Calu3 (cell line): ENCODE results near the gene FAM222A. TPM values are rescaled to one million over a fixed set of nuclear protein-coding genes. Genes with fewer than 3 reads are reported as not detected.

Experiments
- BruUV-seq: library from RNA; stranded (reverse); fragments of 400-500 nt; replicated peaks from 2 replicates; lab custom pipeline; 2021; lab: Mats Ljungman, UMichigan
- CTCF ChIA-PET: fragments of 300-600 bp; sonication (Branson Sonifier 250); formaldehyde crosslinking; loops from one replicate; lab custom pipeline; 2022; ENCODE audit warnings: antibody characterized with exemption; lab: Charles Lee
- DNase-seq: peaks from one replicate; pipeline ENCODE4 v3.0.0; 2022
- H3K27ac Mint-ChIP-seq: one replicate; pipeline ENCODE4 v1.8.0; 2022; ENCODE audit warnings: mixed read lengths; ENCODE audit not compliant: unreplicated experiment
- H3K27me3 Mint-ChIP-seq: one replicate; pipeline ENCODE4 v1.8.0; 2022; ENCODE audit warnings: mixed read lengths; ENCODE audit not compliant: unreplicated experiment
- H3K36me3 Mint-ChIP-seq: one replicate; pipeline ENCODE4 v1.8.0; 2022; ENCODE audit warnings: mild to moderate bottlenecking, moderate library complexity, mixed read lengths; ENCODE audit not compliant: insufficient read depth, unreplicated experiment
- H3K4me1 Mint-ChIP-seq: one replicate; pipeline ENCODE4 v1.8.0; 2022; ENCODE audit warnings: mild to moderate bottlenecking, low read depth, mixed read lengths; ENCODE audit not compliant: unreplicated experiment
- H3K4me3 Mint-ChIP-seq: one replicate; pipeline ENCODE4 v1.8.0; 2022; ENCODE audit warnings: mild to moderate bottlenecking, low read depth, moderate library complexity, mixed read lengths; ENCODE audit not compliant: unreplicated experiment
- H3K9me3 Mint-ChIP-seq: one replicate; pipeline ENCODE4 v1.8.0; 2022; ENCODE audit warnings: low read depth, mixed read lengths; ENCODE audit not compliant: unreplicated experiment
- CTCF ChIP-seq: fragments of 200-600 bp; IDR thresholded peaks from one replicate; pipeline ENCODE4 v1.8.0; 2022; ENCODE audit warnings: antibody characterized with exemption; ENCODE audit not compliant: unreplicated experiment
- intact Hi-C: fragments of 100-400 bp; cut with micrococcal nuclease; formaldehyde crosslinking; loops from one replicate; pipeline ENCODE4 v1.10.0; 2022; ENCODE audit not compliant: unreplicated experiment
- total RNA-seq: library from RNA; stranded (reverse); gene quantifications from 2 replicates; pipeline ENCODE4 v1.2.3, GENCODE V29; 2022

Gene FAM222A
- total RNA-seq, 1 experiment from 2014 or later, result 2.4 TPM

- DNase-seq, result no peak
- Mint-ChIP-seq H3K36me3 (peaks cover 11% of the 10 kb centered on the region), H3K4me3 (no peak overlapping the region), H3K27me3 (no peaks in the 10 kb centered on the region), H3K4me1 (peaks cover 10% of the 10 kb centered on the region), H3K9me3 (no peaks in the 10 kb centered on the region), H3K27ac (no peak overlapping the region)
- CTCF ChIA-PET, result interaction anchor here (1.9 kb wide), 1 partner anchor 174 kb away, joined by 9 read pairs; no protein-coding TSS in a partner anchor
- intact Hi-C loops, result loop anchor here (2.0 kb wide), 1 partner anchor 53 kb away; no protein-coding TSS in a partner anchor
- no TSS peak for BruUV-seq
- no peak for TF ChIP-seq CTCF
These were observed 58.4 kb downstream of the FAM222A start for GRCh38 chr12:109771746-109772621.

- DNase-seq, result no peak
These were observed 59.1 kb downstream of the FAM222A start for GRCh38 chr12:109772622-109773321.

GRCh38 chr12:109773384-109774011 lies 59.9 kb downstream of the FAM222A start:
- Mint-ChIP-seq H3K27ac (no peak overlapping the region), H3K36me3 (peaks cover 11% of the 10 kb centered on the region), H3K27me3 (no peaks in the 10 kb centered on the region), H3K4me3 (no peak overlapping the region), H3K4me1 (peaks cover 17% of the 10 kb centered on the region), H3K9me3 (no peaks in the 10 kb centered on the region)
- no peak for TF ChIP-seq CTCF
- CTCF ChIA-PET, result interaction anchor here (0.5 to 2.6 kb wide), 9 partner anchors 8 to 334 kb away, joined by 3 to 9 read pairs (median 5); partner anchors contain the start of genes MMAB and MVK
- DNase-seq, result no peak
- BruUV-seq, result no TSS peak
- intact Hi-C loops, result loop anchor here (2.0 kb wide), 1 partner anchor 55 kb away; no protein-coding TSS in a partner anchor

More at GRCh38 chr12:109772622-109773321, 59.1 kb downstream of the FAM222A start:
- Mint-ChIP-seq H3K4me3 (no peak overlapping the region), H3K4me1 (peaks cover 16% of the 10 kb centered on the region), H3K9me3 (no peaks in the 10 kb centered on the region), H3K27ac (no peak overlapping the region), H3K27me3 (no peaks in the 10 kb centered on the region), H3K36me3 (peaks cover 11% of the 10 kb centered on the region)
- no peak for TF ChIP-seq CTCF
- no TSS peak for BruUV-seq
- CTCF ChIA-PET, result interaction anchor here (0.6 to 2.6 kb wide), 6 partner anchors 12 to 333 kb away, joined by 3 to 9 read pairs (median 6); partner anchors contain the start of genes MMAB and MVK
- intact Hi-C loops, result loop anchor here (2.0 kb wide), 1 partner anchor 54 kb away; no protein-coding TSS in a partner anchor
